Measurements from ENCODE around the gene PRPF19. TPM values are rescaled to one million over a fixed set of nuclear protein-coding genes. Genes with fewer than 3 reads are reported as not detected.

Gene PRPF19
- total RNA-seq, 1 donor from 2014 or later = 59.8 TPM

- Histone ChIP-seq H3K9me3 (no peaks in the 10 kb centered on the region), H3K4me1 (peaks cover 6% of the 10 kb centered on the region), H3K27me3 (no peaks in the 10 kb centered on the region), H3K27ac (no peak overlapping the region), H3K36me3 (peaks cover 37% of the 10 kb centered on the region), H3K4me3 (no peak overlapping the region)
- DNase-seq (no peak), ATAC-seq (peak; percentile 47)
- intact Hi-C loops (cut with DNase I) = no loop called here
- no peak for TF ChIP-seq CTCF (IDR thresholded peaks at IDR 0.05)
Measured at GRCh38 chr11:60890696-60891095, 15.7 kb downstream of the PRPF19 start.

DNA sequence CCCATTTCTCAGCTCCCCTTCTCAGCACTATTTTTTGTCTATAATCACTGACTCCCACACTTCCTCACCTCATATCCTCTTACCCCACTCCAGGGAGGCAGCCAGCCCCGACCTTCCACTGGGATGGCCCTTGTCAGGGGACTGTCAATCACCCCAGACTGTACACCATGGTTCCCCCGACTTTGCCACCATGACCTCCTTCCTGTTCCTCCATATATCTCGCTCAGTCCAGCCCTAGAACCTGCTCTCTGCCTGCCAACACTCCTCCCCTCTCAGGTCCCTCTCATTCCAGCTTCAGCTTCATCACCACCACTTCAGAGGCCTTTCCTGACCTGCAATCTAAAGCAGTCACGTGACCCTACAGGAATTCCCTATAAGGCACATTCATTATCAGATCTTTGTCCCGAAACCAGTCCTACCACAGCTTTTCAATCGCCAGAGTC, 16.5 kb downstream of the PRPF19 start:
- no peak overlapping the region for H3K27ac ChIP-seq
- ATAC-seq (no peak), DNase-seq (no peak)
- TF ChIP-seq CTCF (IDR thresholded peaks at IDR 0.05) = no peak
- peaks cover 6% of the 10 kb centered on the region for H3K4me1 ChIP-seq
- intact Hi-C loops (cut with DNase I) = no loop called here
- no peaks in the 10 kb centered on the region for H3K27me3 ChIP-seq
- no peaks in the 10 kb centered on the region for H3K9me3 ChIP-seq
- H3K4me3 ChIP-seq = no peak overlapping the region
- H3K36me3 ChIP-seq = peaks cover 29% of the 10 kb centered on the region

- ATAC-seq = peak; percentile 88
- TF ChIP-seq CTCF (IDR thresholded peaks at IDR 0.05) = peak; percentile 44
- no peak for DNase-seq
Measured at GRCh38 chr11:60887556-60887955, 18.8 kb downstream of the PRPF19 start.

DNA sequence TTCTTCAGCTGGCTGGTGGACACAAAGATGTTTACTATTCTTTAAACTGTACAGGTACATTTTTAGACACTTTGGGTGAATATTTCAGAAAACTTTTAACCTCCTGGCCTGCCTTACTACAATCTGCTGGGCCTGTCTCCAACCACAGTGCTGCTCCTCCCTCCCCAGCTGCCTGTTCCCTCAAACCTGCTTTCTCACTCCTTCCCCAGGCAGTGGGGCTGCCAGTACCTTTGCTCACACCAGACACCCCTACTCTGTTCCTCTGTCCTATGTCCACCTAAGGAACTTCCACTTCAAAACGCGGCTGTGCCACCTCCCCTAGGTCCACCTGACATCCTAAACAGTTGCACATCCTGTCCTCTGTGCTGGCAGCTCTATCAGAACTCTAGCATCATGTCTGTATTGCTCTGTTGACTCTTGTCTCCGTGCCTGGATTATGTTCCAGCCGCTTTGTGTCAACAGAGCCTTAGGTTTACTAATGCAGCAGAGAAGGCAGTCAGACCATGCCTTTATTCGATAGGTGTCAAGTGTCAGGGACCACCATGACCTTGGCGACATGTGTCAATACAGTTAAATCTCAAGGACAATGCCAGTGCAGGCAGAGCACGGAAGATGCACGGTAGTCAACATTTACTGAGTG, 25.6 kb downstream of the PRPF19 start:
- intact Hi-C loops (cut with DNase I) = no loop called here
- no peak for TF ChIP-seq CTCF (IDR thresholded peaks at IDR 0.05)

More at GRCh38 chr11:60887556-60887955, 18.8 kb downstream of the PRPF19 start:
- H3K4me3 ChIP-seq = no peak overlapping the region
- intact Hi-C loops (cut with DNase I) = no loop called here
- peaks cover 6% of the 10 kb centered on the region for H3K4me1 ChIP-seq
- H3K27me3 ChIP-seq = no peaks in the 10 kb centered on the region
- peaks cover 6% of the 10 kb centered on the region for H3K36me3 ChIP-seq
- no peak overlapping the region for H3K27ac ChIP-seq
- H3K9me3 ChIP-seq = no peaks in the 10 kb centered on the region

DNA sequence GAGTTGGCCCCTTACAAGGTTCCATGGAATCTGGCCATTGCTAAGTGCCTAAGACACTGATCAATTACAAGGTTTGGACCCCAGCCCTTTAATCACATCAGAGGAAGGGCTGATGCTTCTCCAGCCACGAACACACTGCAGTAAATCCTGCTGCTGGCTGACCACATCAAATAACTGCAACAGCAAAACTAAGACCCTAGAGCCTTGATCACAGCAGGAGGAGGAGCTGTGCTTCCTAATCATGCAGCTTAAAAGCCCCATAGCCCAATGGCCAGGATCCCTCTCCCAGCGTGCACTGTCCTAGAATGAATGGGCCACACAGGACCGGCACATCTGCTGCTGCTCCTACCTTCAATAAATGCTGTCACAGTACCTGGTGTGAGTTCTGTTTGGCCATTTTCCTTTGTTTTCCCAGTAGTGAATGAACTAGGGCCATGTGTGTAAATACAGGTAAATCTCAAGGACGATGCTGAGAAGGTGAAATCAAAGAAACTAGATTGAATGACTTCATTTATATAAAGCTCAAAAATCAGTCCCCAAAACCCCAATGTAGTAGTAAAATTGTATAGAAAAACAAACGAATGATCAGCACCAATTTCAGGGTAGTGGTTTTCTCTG, 26.3 kb downstream of the PRPF19 start:
- no peak for TF ChIP-seq CTCF (IDR thresholded peaks at IDR 0.05)
- Histone ChIP-seq H3K4me1 (no peaks in the 10 kb centered on the region), H3K36me3 (no peaks in the 10 kb centered on the region), H3K9me3 (no peaks in the 10 kb centered on the region), H3K27me3 (no peaks in the 10 kb centered on the region), H3K27ac (no peak overlapping the region), H3K4me3 (no peak overlapping the region)
- intact Hi-C loops (cut with DNase I) = no loop called here
- ATAC-seq = no peak
- no peak for DNase-seq

More for the DNA sequence above, 25.6 kb downstream of the PRPF19 start:
- Histone ChIP-seq H3K4me3 (no peak overlapping the region), H3K4me1 (no peaks in the 10 kb centered on the region), H3K27me3 (no peaks in the 10 kb centered on the region), H3K36me3 (no peaks in the 10 kb centered on the region), H3K27ac (no peak overlapping the region), H3K9me3 (no peaks in the 10 kb centered on the region)
- DNase-seq = no peak
- no peak for ATAC-seq
